ENCODE results near the gene RNF157.

Gene RNF157

DNA sequence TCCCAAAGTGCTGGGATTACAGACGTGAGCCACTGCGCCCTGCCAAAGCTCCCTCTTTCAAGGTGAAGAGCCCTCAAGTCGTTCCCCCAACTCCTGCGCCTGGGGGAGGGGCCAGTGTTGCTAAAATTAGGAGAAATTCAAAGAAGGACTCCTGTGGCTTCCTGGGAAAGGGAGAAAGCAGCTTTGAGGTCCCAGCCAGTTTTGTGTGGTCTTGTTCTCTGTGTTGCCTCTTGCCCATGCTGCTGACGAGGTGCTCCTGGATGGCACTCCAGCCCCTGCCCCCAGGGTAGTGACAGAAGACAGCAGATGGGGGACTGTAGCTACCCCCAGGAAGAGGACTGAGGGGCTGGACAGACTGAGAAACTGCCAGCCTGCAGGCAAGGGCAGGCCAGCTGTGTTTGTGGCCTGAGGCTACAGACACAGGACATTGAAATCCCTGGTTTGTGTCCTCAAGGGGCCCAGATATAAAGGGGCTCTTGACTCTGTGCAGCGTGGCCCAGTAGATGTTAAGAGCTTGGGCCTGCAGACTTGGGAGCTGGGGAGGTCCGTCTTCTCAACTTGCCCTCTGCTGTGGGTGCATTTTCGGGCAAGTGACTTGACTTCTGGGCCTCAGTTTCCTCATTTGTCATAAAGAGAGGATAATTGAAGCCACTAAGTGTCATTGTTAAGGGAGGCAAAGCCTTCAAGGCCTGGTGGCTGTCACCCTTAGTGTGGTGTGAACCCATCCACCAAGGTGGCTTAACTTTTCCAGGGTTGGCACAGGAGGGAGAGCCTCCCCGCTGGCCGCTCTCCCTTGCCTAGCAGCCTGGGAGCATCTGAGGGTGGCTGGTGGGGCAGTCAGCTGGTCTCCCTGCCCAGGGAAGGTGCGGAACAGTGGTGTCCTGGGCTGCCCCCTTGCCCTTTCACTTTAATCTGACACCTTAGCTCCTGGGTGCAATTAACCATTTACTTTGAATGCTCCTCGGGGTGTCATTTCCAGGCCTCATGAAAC, 29.0 kb upstream of the RNF157 start:
- DNase-seq (ENCODE audit: low read depth): peak; percentile 57
- TF ChIP-seq, protein P1, sequence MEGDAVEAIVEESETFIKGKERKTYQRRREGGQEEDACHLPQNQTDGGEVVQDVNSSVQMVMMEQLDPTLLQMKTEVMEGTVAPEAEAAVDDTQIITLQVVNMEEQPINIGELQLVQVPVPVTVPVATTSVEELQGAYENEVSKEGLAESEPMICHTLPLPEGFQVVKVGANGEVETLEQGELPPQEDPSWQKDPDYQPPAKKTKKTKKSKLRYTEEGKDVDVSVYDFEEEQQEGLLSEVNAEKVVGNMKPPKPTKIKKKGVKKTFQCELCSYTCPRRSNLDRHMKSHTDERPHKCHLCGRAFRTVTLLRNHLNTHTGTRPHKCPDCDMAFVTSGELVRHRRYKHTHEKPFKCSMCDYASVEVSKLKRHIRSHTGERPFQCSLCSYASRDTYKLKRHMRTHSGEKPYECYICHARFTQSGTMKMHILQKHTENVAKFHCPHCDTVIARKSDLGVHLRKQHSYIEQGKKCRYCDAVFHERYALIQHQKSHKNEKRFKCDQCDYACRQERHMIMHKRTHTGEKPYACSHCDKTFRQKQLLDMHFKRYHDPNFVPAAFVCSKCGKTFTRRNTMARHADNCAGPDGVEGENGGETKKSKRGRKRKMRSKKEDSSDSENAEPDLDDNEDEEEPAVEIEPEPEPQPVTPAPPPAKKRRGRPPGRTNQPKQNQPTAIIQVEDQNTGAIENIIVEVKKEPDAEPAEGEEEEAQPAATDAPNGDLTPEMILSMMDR (IDR thresholded peaks at IDR 0.05; ENCODE audit: insufficient read depth, low read depth, low read length, missing control alignments): no peak
- H3K4me3 ChIP-seq (ENCODE audit: low read depth, low read length): peak overlapping the region; percentile 95

DNA sequence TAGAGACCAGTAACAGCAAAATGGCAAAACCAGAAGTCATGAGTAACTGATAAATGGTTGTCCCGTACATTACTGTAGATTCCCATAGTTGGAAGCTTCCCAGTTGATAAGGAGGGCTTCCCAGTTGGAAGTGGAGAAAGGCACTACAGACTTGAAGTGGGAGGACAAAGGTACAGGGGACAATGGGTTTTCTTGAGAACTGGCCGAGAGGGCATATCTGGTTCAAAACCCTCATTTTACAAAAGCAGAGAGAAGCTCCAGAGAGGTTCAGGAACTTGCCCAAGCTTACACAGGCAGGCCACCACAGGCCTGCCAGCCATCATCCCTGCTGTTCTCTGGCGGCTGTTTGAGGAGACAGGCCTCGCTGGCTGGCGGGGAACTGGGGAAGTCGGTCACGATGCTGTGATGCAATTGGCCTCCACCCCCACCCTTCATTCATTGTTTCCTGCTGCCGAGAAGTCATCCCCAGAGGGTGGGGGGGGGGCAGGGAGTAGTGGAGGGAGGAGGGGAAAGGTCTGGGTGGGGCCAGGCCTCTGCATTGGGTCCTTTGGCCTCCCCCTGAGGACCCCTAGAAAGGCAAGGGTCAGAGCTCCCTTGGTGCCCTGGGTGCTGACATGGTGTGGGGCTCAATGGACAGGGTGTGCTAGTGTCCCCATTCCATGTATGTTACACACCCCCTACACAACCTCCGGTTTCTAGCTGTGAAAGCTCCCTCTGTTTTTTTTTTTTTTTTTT, 27.9 kb upstream of the RNF157 start:
- TF ChIP-seq, protein P1 (IDR thresholded peaks at IDR 0.05; ENCODE audit: insufficient read depth, low read depth, low read length, missing control alignments): no peak
- peak overlapping the region; percentile 95 for H3K4me3 ChIP-seq (ENCODE audit: low read depth, low read length)
- peak; percentile 92 for DNase-seq (ENCODE audit: low read depth)

DNA sequence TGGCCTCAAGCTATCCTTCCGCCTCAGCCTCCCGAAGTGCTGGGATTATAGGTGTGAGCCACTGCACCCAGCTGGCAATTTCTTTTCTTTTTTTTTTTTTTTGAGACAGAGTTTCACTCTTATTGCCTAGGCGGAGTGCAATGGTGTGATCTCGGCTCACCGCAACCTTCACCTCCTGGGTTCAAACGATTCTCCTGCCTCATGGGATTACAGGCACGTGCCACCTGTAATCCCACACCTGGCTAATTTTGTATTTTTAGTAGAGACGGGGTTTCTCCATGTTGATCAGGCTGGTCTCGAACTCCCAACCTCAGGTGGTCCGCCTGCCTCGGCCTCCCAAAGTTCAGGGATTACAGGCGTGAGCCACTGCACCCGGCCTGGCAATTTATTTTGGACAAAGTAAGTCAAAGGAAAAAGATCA, 27.3 kb upstream of the RNF157 start:
- H3K4me3 ChIP-seq (ENCODE audit: low read depth, low read length): peak overlapping the region; percentile 95
- DNase-seq (ENCODE audit: low read depth): peak; percentile 59

DNA sequence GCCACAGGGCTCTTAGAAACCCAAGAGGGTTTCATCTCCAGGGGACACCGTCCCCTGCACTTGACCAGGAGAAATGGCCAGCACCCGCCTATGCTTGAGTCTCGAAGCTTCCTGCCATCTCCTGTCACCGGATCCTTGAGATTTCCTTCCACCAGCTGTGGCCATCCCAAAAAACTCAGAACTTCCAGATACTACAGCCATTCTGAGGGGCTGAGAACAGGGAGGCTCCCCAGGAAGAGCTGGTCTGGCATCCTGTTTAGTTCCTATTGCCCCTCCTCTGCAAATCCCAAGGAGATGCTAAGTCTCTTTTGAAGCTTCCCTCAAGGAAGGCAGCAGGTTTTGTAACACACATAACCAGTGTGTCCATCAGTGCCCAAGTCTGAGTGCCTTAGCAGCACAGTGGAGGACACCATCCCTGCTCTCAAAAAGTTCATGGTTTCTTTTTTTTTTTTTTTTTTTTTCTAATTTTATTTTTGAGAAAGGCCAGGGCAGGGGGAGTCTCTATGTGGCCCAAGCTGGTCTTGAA, 26.8 kb upstream of the RNF157 start:
- TF ChIP-seq, protein P1 (IDR thresholded peaks at IDR 0.05; ENCODE audit: insufficient read depth, low read depth, low read length, missing control alignments): no peak
- peak; percentile 29 for DNase-seq (ENCODE audit: low read depth)
- H3K4me3 ChIP-seq (ENCODE audit: low read depth, low read length): peak overlapping the region; percentile 95

DNA sequence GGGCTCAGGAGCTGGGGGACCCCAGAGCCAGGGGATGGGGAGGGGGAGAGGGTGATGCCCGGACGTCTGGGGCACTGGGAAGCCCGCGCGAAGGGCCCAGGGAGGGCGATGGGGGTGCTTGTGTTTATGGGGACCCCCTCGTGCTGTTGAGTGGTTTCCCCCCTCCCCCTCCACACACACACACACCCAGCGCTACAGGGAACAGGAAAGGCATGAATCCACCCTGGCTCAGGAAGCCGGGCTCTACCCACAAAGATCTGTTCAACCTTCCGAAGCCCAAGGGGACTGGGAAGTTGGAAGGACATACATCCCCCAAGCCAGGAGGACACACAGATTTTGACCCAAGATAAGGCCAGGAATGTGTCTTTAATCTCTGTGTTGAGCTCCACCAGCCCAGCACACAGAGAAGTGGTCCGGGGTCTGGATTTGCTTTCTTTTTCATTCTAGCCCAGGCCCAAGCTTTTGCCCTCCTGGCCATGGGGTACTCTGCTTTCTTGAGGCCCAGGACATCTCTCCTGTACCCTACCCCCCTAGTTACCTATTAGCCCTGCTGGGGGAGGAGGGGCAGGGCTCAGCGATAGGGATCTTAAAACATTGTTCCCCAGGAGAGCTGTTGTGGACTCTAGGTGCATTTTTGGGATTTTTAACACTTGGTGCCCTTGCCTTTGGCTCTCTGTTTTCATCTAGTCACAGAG, 26.1 kb upstream of the RNF157 start:
- TF ChIP-seq, protein P1 (IDR thresholded peaks at IDR 0.05; ENCODE audit: insufficient read depth, low read depth, low read length, missing control alignments): no peak
- peak; percentile 49 for DNase-seq (ENCODE audit: low read depth)
- H3K4me3 ChIP-seq (ENCODE audit: low read depth, low read length): peak overlapping the region; percentile 95

DNA sequence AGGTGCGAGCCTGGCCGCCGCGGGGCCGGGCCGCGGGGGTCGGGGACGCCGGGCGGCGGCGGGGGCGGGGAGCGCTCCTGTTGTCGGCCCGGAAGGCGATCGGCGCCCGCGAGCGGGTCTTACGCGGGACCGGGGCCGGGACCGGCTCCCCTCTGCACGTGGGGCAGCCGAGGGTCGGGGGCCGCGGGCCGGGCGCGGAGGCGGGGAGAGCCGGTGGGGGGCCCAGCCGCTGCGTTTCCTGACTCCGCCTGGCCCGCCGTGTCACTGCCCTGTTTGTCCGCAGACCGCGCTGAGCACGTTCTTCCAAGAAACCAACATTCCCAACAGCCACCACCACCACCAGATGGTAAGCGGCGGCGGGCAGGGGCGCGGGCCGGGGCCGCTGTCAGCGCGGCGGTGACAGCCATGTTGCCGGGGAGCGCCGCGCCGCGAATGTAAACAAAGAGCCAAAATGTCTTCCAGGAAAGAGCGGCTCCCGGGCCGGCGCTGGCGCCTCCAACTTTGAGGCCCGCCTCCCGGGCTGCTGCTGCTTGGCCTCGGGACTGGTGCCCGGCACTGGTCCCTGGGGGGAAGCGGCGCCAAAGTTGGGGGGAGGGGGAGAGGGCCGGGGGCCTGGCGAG, 25.4 kb upstream of the RNF157 start:
- peak; percentile 56 for DNase-seq (ENCODE audit: low read depth)
- TF ChIP-seq, protein P1 (IDR thresholded peaks at IDR 0.05; ENCODE audit: insufficient read depth, low read depth, low read length, missing control alignments): no peak

More for the DNA sequence above, 25.4 kb upstream of the RNF157 start:
- peak overlapping the region; percentile 95 for H3K4me3 ChIP-seq (ENCODE audit: low read depth, low read length)
